IPS-18c (cell line): ENCODE results near the gene LEKR1.

Source experiments
- H3K4me3 ChIP-seq: 2 replicates; pipeline ENCODE4 v1.7.0; 2013; ENCODE audit warnings: low read depth, mild to moderate bottlenecking, low read length, moderate library complexity; ENCODE audit not compliant: insufficient read depth
- H3K9me3 ChIP-seq: one replicate; pipeline ENCODE4 v1.6.1; 2013; ENCODE audit warnings: mild to moderate bottlenecking, low read length, moderate library complexity; ENCODE audit not compliant: control insufficient read depth, insufficient read depth

Gene LEKR1

GRCh38 chr3:157051055-157051454 lies 224.9 kb downstream of the LEKR1 start:
- H3K9me3 ChIP-seq: no peaks in the 10 kb centered on the region
- H3K4me3 ChIP-seq: no peak overlapping the region

GRCh38 chr3:157051591-157051990 lies 225.4 kb downstream of the LEKR1 start:
- no peaks in the 10 kb centered on the region for H3K9me3 ChIP-seq

GRCh38 chr3:157056035-157056434 lies 229.9 kb downstream of the LEKR1 start:
- no peak overlapping the region for H3K4me3 ChIP-seq
- no peaks in the 10 kb centered on the region for H3K9me3 ChIP-seq

More at GRCh38 chr3:157051591-157051990, 225.4 kb downstream of the LEKR1 start:
- no peak overlapping the region for H3K4me3 ChIP-seq

GRCh38 chr3:157058392-157059071 lies 232.4 kb downstream of the LEKR1 start:
- H3K4me3 ChIP-seq: no peak overlapping the region
- no peaks in the 10 kb centered on the region for H3K9me3 ChIP-seq

GRCh38 chr3:157059181-157059580 lies 233.0 kb downstream of the LEKR1 start:
- no peaks in the 10 kb centered on the region for H3K9me3 ChIP-seq
- no peak overlapping the region for H3K4me3 ChIP-seq

- H3K4me3 ChIP-seq: no peak overlapping the region
- H3K9me3 ChIP-seq: no peaks in the 10 kb centered on the region
Measured at GRCh38 chr3:157059661-157060060, 233.5 kb downstream of the LEKR1 start.

GRCh38 chr3:157061265-157061664 lies 235.1 kb downstream of the LEKR1 start:
- Histone ChIP-seq H3K9me3 (no peaks in the 10 kb centered on the region), H3K4me3 (no peak overlapping the region)

GRCh38 chr3:157063469-157063868 lies 237.3 kb downstream of the LEKR1 start:
- no peaks in the 10 kb centered on the region for H3K9me3 ChIP-seq
- no peak overlapping the region for H3K4me3 ChIP-seq

- Histone ChIP-seq H3K9me3 (no peaks in the 10 kb centered on the region), H3K4me3 (no peak overlapping the region)
Measured at GRCh38 chr3:157063926-157064325, 237.8 kb downstream of the LEKR1 start.

- no peaks in the 10 kb centered on the region for H3K9me3 ChIP-seq
- H3K4me3 ChIP-seq: no peak overlapping the region
Measured at GRCh38 chr3:157064402-157064801, 238.2 kb downstream of the LEKR1 start.

- Histone ChIP-seq H3K9me3 (no peaks in the 10 kb centered on the region), H3K4me3 (no peak overlapping the region)
Measured at GRCh38 chr3:157065201-157065600, 239.0 kb downstream of the LEKR1 start.

- H3K4me3 ChIP-seq: no peak overlapping the region
- H3K9me3 ChIP-seq: no peaks in the 10 kb centered on the region
Measured at GRCh38 chr3:157066335-157067098, 240.4 kb downstream of the LEKR1 start.

GRCh38 chr3:157067114-157067513 lies 241.0 kb downstream of the LEKR1 start:
- Histone ChIP-seq H3K9me3 (no peaks in the 10 kb centered on the region), H3K4me3 (no peak overlapping the region)

GRCh38 chr3:157069406-157069805 lies 243.3 kb downstream of the LEKR1 start:
- H3K4me3 ChIP-seq: no peak overlapping the region
- no peaks in the 10 kb centered on the region for H3K9me3 ChIP-seq

- H3K9me3 ChIP-seq: no peaks in the 10 kb centered on the region
Measured at GRCh38 chr3:157069846-157070677, 243.9 kb downstream of the LEKR1 start.

GRCh38 chr3:157070678-157070999 lies 244.5 kb downstream of the LEKR1 start:
- Histone ChIP-seq H3K4me3 (no peak overlapping the region), H3K9me3 (no peaks in the 10 kb centered on the region)

More at GRCh38 chr3:157069846-157070677, 243.9 kb downstream of the LEKR1 start:
- H3K4me3 ChIP-seq: no peak overlapping the region

GRCh38 chr3:157071744-157072525 lies 245.8 kb downstream of the LEKR1 start:
- H3K4me3 ChIP-seq: no peak overlapping the region

More at GRCh38 chr3:157071744-157072525, 245.8 kb downstream of the LEKR1 start:
- H3K9me3 ChIP-seq: no peaks in the 10 kb centered on the region
